Activated naive CD4-positive, alpha-beta T cell treated with anti-CD3 and anti-CD28 coated beads, Interleukin-2, amount 10 ng/mL, durations not matched to agents 7 days and 5 days (primary cell): ENCODE results near the gene S100Z.

Experiments
- CTCF ChIA-PET: fragments of 350-600 bp; sonication (Branson Sonifier 250); formaldehyde crosslinking; loops from one replicate; lab custom pipeline; 2021; ENCODE audit warnings: antibody characterized with exemption; lab: Charles Lee
- DNase-seq: peaks from one replicate; pipeline ENCODE4 v3.0.0-alpha.2; 2020
- H3K27ac Mint-ChIP-seq: one replicate; pipeline ENCODE4 v1.8.0; 2021; ENCODE audit warnings: mild to moderate bottlenecking, moderate library complexity, mixed read lengths
- H3K27me3 Mint-ChIP-seq: one replicate; pipeline ENCODE4 v1.8.0; 2021; ENCODE audit warnings: mild to moderate bottlenecking, mixed read lengths
- H3K36me3 Mint-ChIP-seq: one replicate; pipeline ENCODE4 v1.8.0; 2021; ENCODE audit warnings: mixed read lengths
- H3K4me1 Mint-ChIP-seq: one replicate; pipeline ENCODE4 v1.8.0; 2021; ENCODE audit warnings: mixed read lengths
- H3K4me3 Mint-ChIP-seq: one replicate; pipeline ENCODE4 v1.8.0; 2021; ENCODE audit warnings: mild to moderate bottlenecking, moderate library complexity, mixed read lengths
- H3K9me3 Mint-ChIP-seq: one replicate; pipeline ENCODE4 v1.8.0; 2021; ENCODE audit warnings: mixed read lengths

The S100Z gene

DNA sequence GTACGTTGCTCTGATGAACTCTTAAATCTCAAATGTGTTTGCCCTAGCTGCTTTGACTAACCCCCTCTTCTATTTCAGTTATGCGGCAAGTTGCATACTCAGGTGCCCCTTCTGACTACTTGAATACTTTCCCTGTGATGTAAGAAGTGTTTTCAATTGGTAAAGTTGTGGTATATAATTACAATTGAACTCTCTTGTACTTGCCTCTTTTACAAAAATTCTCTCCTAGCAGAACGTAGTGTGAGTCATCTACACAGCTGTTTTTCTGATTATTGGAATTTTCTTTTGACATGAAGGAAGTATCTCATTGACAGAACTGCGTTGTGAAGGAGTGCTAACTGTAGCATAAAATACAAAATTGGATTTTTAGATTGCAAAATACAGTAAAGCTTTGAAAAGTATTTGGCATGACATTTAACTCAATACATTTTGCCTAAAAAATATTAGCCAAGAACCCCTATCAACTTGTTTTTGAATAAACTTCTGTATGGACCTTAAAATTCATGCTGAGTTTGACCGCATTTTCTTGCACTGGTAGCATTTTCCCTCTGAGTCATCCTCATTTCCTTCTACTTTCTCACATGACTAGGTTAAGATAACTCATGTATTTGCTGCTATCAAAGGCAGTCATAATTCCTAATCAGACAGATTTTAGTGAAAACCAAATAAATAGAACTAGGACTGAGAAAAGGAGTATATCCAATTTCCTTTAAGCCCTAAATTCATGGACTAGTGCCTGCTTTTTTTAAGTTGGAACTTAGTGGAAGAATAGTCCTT lies 109.4 kb downstream of the S100Z start:
- peaks cover 55% of the 10 kb centered on the region for H3K27me3 Mint-ChIP-seq
- no peak for DNase-seq
- CTCF ChIA-PET: no interaction called here
- H3K4me3 Mint-ChIP-seq: no peak overlapping the region
- H3K27ac Mint-ChIP-seq: no peak overlapping the region
- H3K9me3 Mint-ChIP-seq: no peaks in the 10 kb centered on the region
- H3K4me1 Mint-ChIP-seq: peaks cover 26% of the 10 kb centered on the region
- H3K36me3 Mint-ChIP-seq: no peaks in the 10 kb centered on the region

DNA sequence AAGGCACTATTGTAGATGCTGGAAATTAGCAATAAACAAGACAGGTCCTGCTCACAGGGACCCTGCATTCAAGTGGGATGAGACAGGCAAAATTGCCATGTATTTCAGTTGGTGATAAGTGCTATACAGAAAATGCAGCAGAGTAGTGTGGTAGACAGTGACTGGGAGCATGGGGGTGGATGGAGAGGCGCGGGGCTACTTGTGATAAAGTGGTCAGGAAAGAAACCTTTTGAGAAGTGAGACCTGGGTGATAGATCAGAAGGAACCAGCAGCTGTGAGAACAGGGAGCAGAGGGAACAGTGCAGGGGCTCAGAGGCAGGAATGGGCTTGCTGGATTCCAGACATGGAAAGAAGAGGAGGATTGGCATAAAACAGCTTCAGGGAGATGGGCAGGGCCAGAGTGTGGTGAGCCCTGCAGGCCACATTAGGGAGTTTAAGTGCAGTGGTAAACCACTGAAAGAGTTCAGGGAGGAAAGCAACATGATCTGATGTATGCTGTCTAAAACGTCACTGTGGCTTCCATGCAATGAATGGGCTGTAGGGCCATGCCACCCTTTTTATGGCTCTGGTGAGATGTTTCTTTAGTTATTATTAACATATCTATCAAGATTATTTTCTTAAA lies 110.3 kb downstream of the S100Z start:
- Mint-ChIP-seq H3K27ac (no peak overlapping the region), H3K4me1 (peaks cover 22% of the 10 kb centered on the region), H3K9me3 (no peaks in the 10 kb centered on the region), H3K4me3 (no peak overlapping the region), H3K27me3 (peaks cover 46% of the 10 kb centered on the region), H3K36me3 (no peaks in the 10 kb centered on the region)
- DNase-seq: peak; percentile 23
- CTCF ChIA-PET: no interaction called here

DNA sequence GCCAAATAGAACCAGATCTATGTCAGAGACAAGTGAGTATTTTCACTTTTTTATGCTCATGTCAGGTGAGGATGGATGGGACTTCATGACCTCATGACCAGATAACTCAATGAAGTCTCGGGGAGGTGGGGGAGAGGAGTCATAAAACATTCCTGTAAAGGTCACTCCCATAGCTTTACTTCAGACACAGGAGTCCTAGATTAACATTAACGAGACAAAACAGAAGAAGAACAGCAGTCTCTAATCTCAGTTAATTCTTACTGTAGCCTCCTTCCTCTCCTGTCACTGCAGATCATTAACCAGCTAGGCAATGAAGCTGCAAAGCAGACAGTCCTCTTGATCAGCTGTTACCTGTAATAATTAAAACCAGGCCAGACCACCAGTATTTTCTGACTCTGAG lies 114.2 kb downstream of the S100Z start:
- Mint-ChIP-seq H3K27ac (no peak overlapping the region), H3K27me3 (peaks cover 38% of the 10 kb centered on the region), H3K36me3 (no peaks in the 10 kb centered on the region), H3K4me1 (peaks cover 18% of the 10 kb centered on the region), H3K9me3 (no peaks in the 10 kb centered on the region), H3K4me3 (no peak overlapping the region)
- DNase-seq: no peak
- CTCF ChIA-PET: no interaction called here
